Ramos (cell line): Measurements from ENCODE around the gene ECE1.

Source experiments
- in situ Hi-C: fragments of 300-500 bp; cut with MboI; formaldehyde crosslinking; loops from one replicate; pipeline ENCODE4 v1.14.3; 2022; ENCODE audit warnings: low sequenced_read_pairs; ENCODE audit not compliant: unreplicated experiment

The ECE1 gene

GRCh38 chr1:21311016-21311415 is 20.8 kb upstream of the ECE1 start:
- in situ Hi-C loops: no loop called here

GRCh38 chr1:21308847-21309652 is 18.8 kb upstream of the ECE1 start:
- in situ Hi-C loops: no loop called here

- in situ Hi-C loops: no loop called here
Observed at GRCh38 chr1:21308330-21308729, 18.1 kb upstream of the ECE1 start.

- in situ Hi-C loops: no loop called here
Observed at GRCh38 chr1:21307663-21308305, 17.5 kb upstream of the ECE1 start.

- in situ Hi-C loops: no loop called here
Observed at GRCh38 chr1:21307210-21307609, 16.9 kb upstream of the ECE1 start.

- in situ Hi-C loops: no loop called here
Observed at GRCh38 chr1:21305900-21306189, 15.6 kb upstream of the ECE1 start.

GRCh38 chr1:21305155-21305899 is 15.1 kb upstream of the ECE1 start:
- in situ Hi-C loops: no loop called here

GRCh38 chr1:21304488-21304887 is 14.2 kb upstream of the ECE1 start:
- in situ Hi-C loops: no loop called here

- in situ Hi-C loops: no loop called here
Observed at GRCh38 chr1:21302747-21303715, 12.8 kb upstream of the ECE1 start.

- in situ Hi-C loops: no loop called here
Observed at GRCh38 chr1:21301794-21302440, 11.7 kb upstream of the ECE1 start.

- in situ Hi-C loops: no loop called here
Observed at GRCh38 chr1:21300774-21301173, 10.5 kb upstream of the ECE1 start.

- in situ Hi-C loops: no loop called here
Observed at GRCh38 chr1:21299780-21300395, 9.6 kb upstream of the ECE1 start.

GRCh38 chr1:21298981-21299391 is 8.7 kb upstream of the ECE1 start:
- in situ Hi-C loops: no loop called here

- in situ Hi-C loops: no loop called here
Observed at GRCh38 chr1:21297975-21298374, 7.7 kb upstream of the ECE1 start.

- in situ Hi-C loops: no loop called here
Observed at GRCh38 chr1:21296509-21297354, 6.5 kb upstream of the ECE1 start.

- in situ Hi-C loops: no loop called here
Observed at GRCh38 chr1:21295545-21295944, 5.3 kb upstream of the ECE1 start.

- in situ Hi-C loops: no loop called here
Observed at GRCh38 chr1:21295002-21295401, 4.7 kb upstream of the ECE1 start.

- in situ Hi-C loops: no loop called here
Observed at GRCh38 chr1:21294266-21294989, 4.2 kb upstream of the ECE1 start.
